Stimulated activated CD4-positive, alpha-beta T cell treated with anti-CD3 and anti-CD28 coated beads, TNF-alpha, amount 100 ng/mL, for 24 hours (primary cell): Measurements from ENCODE around the gene SH3D19.
"Not testable (repeated sequence)": the region's sequence is repeated elsewhere in the genome, so short reads cannot be mapped to it uniquely, and the experiment has no call there.

Experiments used
- DNase-seq, 3 experiments: peaks; one replicate each; pipeline ENCODE4 v3.0.0-alpha.2; 2020; ENCODE audit warnings: low read depth in 3 of 3

Gene SH3D19

DNA sequence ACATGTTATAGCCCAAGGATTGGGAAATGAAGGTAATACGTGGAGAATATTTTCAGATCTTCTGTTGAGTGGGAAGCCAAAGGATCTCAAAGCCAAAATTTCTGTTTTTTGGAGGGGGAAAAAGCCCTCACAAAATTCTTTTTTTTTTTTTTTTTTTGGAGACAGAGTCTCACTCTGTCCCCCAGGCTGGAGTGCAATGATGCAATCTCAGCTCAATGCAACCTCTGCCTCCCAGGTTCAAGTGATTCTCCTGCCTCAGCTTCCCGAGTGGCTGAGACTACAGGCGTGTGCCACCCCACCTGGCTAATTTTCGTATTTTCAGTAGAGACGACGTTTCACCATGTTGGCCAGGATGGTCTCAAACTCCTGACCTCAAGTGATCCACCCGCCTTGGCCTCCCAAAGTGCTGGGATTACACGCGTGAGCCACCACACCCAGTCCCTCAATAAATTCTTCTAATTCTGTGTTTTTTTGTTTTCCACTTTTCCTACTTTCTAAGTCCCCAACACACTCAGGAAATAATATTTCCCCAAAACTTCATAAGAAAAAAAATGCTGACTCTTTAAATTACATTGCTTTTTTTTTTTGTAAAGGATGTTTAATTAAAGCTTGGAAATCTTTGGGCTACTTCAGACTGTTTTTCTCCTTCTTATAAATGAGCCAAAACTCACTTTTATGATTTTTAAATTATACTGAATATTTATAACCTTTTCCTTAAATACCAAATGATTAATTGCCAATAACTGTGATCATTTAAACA, 174.4 kb downstream of the SH3D19 start:
- no peak for DNase-seq

DNA sequence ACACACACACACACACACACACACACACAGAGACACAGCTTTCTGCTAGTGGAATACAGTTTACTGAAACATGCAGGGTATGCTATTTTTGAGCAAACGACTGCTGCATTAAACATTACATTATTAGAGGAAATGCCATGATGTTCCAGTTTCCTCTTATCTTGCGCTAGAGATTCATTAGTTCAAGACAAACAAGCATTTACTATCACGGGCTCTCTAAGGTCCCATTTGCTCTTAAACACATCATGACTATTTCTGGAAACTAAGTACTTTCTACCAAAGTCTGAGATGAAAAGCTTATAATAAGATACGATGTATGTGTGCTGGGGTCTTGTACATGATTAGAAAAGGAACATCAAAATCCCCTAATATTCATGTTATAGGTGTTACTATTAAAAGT, 177.1 kb downstream of the SH3D19 start:
- DNase-seq = no peak

DNA sequence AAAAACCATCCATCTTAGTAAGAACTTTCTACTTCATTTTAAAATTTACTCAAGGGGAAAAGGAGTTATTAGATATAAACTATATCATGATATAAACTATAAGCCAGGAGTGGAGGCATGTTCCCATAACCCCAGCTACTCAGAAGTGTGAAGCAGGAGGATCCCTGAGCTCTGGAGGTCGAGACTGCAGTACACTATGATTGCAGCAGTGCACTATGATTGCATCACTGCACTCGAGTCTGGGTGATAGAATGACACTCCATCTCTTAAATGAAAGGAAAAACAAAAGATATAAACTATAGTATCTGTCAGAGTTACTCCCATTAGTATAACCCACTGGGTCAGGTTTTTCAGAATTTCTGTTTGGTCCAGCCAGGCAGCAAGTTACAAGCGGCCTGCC, 178.4 kb downstream of the SH3D19 start:
- no peak for DNase-seq

DNA sequence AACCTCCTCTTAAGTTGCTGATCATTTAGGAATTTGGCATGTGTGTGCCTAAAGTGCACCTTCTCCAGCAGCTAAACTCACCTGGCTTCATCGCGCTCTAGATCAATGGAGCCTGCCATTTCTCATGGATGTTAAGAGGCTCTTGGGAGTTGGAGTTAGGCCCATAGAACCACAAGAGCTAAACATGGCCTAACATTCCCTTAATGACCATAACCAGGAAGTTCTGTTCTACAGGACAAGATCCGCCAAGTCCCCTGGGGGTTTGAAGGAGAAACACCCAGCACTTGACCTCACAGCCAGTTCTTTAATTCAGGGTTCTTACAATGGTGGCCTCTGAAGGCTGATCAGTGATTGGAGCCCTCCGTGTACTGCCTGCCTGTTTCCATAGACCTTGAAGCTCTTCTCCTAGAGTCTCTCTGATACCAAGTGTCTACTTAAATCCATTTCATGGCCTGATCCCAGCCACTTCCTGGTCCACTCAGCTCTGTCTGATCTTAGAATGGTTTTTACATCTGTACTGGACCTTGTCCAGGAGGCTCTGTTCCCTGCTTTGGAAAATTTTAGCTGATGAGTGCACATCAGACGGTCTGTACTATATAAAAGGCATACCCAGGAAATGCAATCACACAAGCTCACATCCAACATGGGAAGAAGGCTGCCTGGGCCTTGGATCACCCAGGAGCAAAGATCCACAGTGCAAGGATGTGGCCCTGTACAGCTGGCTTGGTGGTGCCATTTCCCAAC, 180.9 kb downstream of the SH3D19 start:
- no peak for DNase-seq

DNA sequence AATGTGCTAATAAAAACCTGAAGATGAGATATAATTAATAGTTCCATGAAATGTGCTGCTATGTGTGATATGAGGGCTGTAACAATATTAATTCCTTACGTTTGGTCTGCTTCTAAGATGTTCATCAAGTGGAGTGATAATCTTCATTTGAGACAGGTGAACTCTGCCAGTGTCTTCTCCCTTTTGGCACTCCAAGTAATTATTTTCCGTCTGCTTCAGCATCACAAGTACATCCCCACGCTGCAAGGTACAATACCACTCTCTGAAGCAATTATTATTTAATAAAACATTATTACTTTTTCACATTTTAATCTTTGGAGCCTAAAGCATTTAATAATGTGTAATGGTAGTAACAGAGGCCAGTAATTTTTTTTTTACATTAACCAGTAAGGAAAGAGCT, 181.6 kb downstream of the SH3D19 start:
- no peak for DNase-seq

DNA sequence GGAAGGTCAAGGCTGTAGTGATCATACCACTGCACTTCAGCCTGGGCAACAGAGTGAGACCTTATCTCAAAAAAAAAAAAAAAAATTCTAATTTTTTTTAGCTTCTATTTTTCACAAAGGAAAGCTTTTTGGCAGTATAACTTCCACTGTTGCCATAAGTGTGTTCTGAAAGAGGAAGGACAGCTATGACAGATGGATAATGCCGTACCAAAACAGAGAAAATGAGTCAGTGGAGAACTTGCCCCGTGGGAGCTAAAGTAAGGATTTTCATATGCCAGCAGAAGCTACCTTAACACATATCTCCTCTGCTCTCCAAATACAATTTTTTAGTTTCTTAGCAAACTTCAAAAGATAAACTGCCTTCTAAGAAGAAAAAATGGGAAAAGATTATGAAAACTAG, 182.2 kb downstream of the SH3D19 start:
- no peak for DNase-seq

DNA sequence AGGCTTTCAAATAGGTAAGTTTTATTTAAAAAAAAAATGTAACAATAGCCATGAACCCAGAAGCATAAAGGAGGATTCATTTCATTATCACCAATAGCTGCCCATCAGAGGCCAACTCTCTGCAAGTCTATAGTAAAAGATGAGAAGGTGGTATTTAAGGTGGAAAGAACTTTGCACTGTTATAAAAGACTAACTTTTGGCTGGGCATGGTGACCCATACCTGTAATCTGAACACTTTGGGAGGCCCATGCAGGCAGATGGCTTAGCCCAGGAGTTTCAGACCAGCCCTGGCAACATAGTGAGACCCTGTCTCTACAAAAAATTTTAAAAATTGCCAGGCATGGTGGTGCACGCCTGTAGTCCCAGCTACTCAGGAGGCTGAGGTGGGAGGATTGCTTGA, 182.6 kb downstream of the SH3D19 start:
- DNase-seq = no peak

DNA sequence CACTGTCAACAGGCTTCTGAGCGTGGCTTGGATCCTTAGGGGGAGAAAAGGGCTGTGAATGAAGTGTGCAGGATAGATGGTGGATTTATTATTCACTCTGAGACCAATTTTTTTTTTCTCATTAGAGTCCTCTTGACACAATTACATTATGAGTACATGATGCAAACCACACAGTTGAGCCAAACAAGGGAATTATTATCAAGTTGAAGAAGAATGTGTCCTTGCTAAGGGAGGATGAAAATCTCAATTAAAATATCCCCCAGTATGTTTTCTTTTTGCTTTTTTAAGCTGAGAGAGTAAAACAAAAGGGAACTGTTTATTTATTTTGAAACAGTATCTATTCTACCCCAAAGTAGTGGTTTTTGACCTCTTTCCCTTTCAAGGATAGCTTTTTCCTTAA, 185.6 kb downstream of the SH3D19 start:
- no peak for DNase-seq

DNA sequence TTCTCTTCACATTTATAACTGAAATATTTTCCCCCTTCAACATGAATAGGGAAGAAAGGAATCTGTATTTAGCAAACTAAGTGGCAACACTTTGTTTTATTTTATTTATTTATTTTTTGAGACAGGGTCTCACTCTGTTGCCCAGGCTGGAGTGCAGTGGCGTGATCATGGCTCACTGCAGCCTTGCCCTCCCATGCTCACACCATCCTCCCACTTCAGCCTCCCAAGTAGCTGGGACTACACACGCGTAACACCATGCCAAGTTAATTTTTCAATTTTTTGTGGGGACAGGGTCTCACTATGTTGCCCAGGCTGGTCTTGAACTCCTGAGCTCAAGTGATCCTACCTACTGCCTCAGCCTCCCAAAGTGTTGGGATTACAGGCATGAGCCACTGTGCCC, 189.4 kb downstream of the SH3D19 start:
- DNase-seq = not testable (repeated sequence)

DNA sequence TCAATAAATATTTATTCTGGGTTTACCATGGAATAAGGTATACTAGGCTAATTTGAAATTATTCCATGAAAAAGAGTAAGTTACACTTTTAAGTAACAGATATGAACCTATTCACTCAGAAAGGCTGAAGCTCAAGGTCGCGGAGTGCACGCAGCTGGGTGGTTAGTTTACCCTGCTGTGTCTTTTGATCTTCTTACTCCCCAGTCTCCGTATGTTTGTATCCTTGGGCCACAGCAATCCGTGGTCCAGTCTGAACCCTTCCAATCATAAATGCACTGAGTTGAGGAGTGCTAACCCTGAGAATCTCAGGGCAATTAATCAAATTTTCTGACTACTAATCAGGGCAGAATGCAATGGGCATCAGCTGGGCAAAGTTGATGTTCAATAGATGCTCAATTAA, 192.1 kb downstream of the SH3D19 start:
- no peak for DNase-seq

DNA sequence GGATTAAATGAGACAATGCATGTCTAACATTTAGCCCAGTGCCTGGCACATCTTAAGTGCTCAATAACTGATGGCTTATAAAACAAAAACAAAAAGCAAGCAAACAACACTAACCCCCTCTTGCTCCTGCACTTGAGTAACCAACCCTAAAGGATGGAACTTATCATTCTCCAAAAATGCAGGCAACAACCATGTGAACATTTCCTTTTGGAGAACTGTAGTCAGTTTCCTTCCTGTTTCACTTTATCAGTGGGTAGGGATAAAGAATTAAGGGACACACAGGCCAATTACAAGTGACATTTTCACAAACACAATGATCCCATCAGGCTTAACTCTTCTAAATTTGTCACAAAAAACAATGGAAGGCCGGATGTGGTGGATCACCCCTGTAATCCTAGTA, 195.6 kb downstream of the SH3D19 start:
- no peak for DNase-seq

DNA sequence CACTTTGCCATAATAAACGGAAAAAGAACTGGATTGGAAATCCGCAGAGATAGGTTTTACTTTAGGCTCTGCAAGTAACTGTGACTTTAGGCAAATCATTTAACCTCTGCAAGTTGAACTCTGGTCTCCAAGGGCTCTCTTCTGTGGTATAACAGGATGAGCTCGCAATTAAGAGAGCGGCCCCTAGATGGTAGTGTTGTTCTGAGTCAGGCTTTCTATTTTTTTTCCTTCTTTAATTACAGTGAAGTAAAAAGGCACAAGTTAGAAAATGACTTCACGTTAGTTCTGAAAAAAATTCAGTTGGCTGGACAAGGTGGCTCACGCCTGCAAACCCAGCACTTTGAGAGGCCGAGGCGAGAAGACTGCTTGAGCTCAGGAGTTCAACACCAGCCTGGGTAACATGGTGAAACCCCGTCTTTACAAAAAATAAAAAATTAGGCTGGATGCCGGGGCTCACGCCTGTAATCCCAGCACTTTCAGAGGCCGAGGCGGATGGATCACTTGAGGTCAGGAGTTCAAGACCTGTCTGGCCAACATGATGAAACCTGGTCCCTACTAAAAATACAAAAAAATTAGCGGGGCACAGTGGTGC, 207.9 kb downstream of the SH3D19 start:
- DNase-seq = peak in 1 of 3 experiments; percentile 15

DNA sequence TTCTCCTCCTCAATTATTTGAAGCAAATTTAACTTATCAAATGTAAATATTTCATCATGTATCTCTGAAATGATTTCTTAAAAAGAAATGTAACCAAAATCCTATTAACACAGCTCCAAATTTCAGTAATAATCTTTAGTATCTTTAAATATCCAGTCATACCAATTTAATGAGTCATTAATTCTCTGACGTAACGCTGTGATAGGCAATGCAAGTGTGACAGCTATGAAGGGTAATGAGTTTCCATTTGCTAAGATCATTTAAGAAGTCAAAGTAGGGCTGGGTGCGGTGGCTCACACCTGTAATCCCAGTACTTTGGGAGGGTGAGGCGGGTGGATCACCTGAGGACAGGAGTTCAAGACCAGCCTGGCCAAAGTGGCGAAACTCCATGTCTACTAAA, 210.4 kb downstream of the SH3D19 start:
- DNase-seq = no peak

DNA sequence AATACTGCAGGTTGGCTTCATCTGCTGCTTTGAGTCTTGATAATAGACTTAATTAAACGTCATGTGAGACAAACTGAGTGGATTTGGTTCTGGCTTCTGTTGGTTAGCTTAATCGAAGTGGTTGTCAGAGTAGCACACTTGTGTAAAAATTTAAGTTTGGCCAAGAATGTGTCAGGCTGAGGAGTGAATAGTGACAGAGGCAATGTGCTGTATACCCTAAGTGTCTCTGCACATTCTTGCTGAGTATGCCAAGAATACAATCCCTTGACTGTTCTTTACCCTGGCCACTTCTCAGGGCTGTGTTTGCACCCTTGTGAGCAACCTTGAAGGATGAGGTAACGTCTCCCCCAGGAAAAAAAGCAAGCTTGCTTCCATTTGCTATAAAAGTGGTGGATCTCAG, 211.1 kb downstream of the SH3D19 start:
- DNase-seq = no peak

DNA sequence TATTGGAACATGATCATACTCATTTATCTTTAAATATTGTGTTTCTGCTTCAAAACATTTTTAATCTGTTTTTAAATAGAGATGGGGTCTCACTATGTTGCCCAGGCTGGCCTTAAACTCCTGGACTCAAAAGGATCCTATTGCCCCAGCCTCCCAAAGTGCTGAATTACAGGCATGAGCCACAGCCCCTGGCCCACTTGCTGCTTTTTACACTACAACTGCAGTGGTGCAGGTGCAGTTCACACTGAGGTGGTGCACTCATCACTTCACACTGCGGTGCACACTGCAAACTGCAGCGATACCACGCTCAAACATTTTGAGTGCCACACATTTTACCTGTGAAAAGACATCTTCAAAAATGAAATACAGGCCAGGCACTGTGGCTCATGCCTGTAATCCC, 215.2 kb downstream of the SH3D19 start:
- DNase-seq = no peak

DNA sequence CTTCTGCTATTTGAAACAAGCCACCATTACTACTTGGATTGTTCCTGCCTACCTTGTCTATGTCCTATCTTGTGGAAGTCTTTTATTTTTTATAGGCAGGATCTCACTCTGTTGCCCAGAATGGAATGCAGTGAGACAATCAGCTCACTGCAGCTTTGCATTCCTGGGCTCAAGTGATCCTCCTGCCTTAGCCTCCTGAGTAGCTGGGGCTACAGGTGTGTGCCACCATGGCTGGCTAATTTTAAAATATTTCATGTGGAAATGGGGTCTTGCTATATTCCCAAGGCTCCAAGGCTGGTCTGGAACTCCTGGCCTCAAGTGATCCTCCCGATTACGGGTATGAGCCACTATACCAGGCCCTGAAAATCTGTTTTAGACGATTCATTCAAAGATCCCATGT, 218.3 kb downstream of the SH3D19 start:
- DNase-seq = no peak

DNA sequence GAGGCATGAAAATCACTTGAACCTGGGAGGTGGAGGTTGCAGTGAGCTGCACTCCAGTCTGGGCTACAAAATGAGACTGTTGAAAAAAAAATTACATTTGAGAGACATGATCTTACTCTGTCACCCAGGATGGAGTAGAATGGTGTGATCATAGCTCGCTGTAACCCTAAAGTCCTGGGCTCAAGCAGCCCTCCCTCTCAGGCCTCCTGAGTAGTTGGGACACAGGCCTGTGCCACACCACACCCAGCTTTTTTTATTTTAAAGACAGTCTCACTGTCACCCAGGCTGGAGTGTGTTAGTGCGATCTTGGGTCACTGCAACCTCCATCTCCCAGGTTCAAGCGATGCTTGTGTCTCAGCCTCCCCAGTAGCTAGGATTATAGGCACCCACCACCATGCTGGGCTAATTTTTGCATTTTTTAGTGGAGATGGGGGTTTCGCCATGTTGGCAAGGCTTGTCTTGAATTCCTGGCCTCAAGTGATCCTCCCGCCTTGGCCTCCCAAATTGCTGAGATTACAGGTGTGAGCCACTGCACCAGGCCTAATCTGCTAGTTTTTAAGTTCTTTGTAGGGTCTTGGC, 219.9 kb downstream of the SH3D19 start:
- no peak for DNase-seq

DNA sequence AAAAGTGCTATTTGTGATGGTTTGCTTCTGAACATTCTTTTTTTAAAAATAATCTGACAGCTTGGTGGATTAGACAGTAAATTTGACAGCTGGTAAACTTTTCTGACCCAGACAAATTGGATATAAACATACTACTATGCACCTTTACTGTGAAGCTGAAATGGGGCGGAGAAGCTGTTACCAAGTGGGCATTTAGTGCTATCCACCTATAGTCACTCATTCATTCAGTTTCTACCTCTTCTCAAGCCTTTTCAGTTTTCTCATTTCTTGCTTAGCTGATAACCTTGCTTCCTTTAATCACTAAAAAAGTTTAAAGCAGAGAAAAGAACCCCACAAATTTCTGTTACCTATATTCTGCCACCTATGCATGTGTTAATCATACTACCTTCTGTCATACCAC, 220.8 kb downstream of the SH3D19 start:
- no peak for DNase-seq

DNA sequence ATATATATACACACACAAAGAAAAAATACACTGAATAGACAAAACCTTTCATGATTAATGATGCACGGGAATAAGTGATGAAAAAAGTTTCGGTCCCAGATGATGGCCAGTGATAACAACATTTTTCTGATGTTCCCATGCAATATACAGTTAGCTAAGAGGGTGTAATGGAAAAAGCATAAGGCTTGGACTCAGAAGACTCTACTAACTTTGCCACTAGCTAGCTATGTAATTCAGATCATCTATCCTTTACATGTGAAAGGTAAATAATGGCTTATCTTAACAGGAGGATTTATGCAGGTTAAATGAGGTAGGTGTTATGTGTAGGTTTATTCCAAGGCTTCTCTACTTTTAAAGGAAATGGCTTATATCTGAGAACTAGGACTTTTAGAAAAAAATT, 221.6 kb downstream of the SH3D19 start:
- DNase-seq = no peak

DNA sequence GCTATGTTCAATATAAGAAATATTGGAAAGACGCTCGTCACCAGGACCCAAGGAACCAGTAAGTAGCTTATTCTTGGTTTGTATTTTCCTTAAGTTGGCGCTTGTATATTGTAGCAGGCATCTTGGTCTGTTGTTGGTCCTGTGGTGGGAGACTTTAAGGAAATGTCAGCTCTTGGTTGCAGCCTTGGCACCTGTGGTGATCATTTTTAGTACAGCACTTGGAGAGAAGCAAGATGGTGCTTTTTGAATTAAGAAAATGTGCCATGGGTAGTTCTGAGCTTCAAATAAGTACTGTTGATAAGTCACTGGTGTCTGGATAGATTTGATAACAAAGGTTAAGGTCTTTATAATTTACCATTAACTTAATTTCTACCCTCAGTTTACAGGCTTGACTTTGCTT, 224.9 kb downstream of the SH3D19 start:
- no peak for DNase-seq

DNA sequence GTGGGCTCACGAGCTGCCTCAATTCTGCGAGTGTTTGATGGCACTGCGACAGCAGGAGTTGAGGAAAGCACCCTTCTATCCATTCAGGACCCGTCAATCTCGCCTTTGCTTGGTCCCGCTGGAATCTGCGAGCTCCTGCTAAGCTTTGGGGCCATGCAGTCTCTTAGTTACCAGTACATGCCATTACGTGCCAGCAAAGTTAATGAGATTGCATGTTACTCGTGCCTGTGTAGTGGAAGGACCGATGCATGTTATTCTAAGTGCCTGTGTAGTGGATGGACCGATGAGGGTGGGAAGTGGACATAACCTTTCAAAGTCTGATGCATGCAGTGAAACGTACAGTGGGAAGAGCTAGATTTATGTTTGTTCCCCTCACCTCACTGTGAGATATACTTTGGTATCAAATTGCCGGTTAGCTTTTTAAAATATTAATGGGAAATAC, 225.4 kb downstream of the SH3D19 start:
- DNase-seq = peak in 1 of 3 experiments; percentile 12

DNA sequence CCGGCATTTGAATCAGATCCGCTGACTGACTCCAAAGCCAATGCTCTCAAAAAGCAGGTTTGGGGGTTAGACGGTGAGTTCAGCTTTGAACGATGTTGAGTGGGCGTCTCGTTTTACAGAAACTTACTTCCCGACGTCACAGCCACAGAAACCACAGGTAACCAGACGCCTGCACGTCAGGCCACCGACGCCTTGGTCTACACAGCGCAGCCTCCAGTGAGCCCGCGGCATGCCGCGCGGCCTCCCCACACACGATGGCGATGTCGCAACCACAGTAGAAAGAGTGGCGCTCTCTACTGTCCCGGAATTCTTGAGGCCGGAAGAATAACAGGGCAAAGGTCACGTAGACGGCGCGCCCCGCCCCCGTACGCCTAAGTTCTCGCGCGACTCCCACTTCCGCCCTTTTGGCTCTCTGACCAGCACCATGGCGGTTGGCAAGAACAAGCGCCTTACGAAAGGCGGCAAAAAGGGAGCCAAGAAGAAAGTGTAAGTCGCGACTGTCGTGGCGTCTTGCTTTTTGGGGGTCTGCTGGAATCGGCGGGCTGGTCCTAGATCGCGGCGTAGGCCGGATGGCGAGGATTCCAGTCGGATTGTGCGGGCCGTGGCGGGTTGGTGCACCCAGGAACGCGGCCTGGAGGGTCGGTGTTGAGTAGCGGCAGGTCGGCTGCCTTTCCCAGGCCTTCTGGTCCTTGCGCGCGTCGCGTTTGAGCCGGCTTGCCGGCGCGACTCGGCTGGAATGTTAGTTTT, 226.0 kb downstream of the SH3D19 start, which contains the start of gene RPS3A:
Gene RPS3A, plus strand, starts transcription at position 400 of the 747 bp plus-strand sequence. Its CDS starts 25 bp downstream, at position 425.
- peak; percentile 96 to 97 (median 96) for DNase-seq
